ENCODE results near the gene MND1.

DNA sequence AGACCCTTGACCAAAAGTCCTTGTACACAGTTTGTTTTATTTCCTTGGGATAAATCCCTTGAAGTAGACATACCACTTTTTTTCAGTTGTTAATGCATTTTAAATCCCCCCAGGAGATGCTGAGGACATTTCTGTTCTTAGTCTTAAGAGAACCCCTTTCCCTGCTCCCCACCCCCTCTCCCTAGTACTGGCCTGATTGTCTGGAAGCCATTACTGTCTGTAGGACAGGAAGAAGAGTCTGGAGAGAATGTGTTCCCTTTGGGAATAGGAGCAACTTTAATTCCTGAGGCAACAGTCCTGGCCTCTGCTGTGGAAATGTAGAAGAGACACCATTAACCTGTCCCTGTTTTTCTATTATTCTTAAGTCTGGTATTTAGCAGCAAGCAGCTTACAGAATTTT, 69.4 kb downstream of the MND1 start:
- TF ChIP-seq POLR2A (IDR thresholded peaks at IDR 0.05; ENCODE audit: low read length) (no peak), GATA1 (IDR thresholded peaks at IDR 0.05; ENCODE audit: low read depth, low read length) (no peak)

All from erythroblast (primary cell).